ENCODE measurements around the gene FGF12.

GRCh38 chr3:192183109-192183508 lies 544.2 kb downstream of the FGF12 start:
- TF ChIP-seq CTCF (IDR thresholded peaks at IDR 0.05) (no peak), POLR2A (IDR thresholded peaks at IDR 0.05) (no peak)
